Renal cortical epithelial cell (primary cell): ENCODE measurements around the gene MAP2K4. TPM values are rescaled to one million over a fixed set of nuclear protein-coding genes. Genes with fewer than 3 reads are reported as not detected.
"Not testable (repeated sequence)": the region's sequence is repeated elsewhere in the genome, so short reads cannot be mapped to it uniquely, and the experiment has no call there.

Experiments used
- DNase-seq: peaks from one replicate; pipeline ENCODE4 v3.0.0-alpha.2; 2011; ENCODE audit warnings: low read depth
- total RNA-seq: library from RNA; depleted of rRNA; stranded (reverse); fragments of >200 nt; gene quantifications from 2 replicates; pipeline ENCODE4 v1.2.3, GENCODE V29; 2014

The MAP2K4 gene
- total RNA-seq, 1 donor from 2014 or later, result 46.7 TPM

DNA sequence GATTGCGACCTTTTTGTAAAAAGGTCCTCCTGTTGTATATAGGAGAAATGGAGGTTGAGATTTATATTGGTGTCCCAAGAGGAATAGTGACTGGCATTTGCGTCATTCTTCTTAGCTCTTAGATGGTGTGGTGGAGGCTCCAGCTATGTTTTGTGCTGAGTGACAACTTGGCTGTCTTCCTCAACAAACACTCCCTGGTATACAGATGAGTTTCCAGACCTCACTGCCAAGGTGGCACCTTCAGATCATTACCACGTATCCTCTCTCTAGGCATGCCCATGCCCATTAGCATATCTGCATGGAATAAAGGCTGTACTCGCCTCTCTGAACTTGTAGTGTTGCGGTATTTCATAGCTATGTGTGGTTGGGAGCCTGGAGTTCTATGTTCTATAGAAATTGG is 120.0 kb downstream of the MAP2K4 start:
- DNase-seq, result no peak

DNA sequence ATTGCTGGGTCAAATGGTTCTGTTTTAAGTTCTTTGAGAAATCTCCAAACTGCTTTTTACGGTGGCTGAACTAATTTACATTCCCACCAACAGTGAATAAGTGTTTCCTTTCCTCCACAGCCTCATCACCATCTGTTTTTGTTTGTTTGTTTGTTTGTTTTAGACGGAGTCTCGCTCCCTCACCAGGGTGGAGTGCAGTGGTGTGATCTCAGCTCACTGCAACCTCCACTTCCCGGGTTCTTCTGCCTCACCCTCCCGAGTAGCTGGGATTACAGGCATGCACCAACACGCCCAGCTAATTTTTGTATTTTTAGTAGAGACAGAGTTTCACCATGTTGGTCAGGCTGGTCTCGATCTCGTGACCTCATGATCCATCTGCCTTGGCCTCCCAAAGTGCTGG is 141.5 kb downstream of the MAP2K4 start:
- DNase-seq, result not testable (repeated sequence)

DNA sequence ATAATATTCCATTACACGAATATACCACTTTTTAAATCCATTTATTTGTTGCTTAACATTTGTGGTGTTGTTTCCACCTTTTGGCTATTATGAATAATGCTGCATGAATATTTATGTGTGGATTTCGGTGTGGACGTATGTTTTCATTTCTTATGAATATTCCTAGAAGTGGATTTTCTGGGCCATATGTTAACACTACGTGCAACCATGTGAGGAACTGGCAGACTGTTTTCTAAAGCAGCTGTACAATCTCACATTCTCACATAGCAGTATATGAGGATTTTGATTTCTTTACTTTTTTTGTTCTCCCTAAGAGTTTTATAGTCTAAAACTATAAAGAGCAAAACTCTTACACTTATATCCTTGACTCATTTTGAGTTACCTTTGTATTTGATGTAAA is 143.4 kb downstream of the MAP2K4 start:
- no peak for DNase-seq

DNA sequence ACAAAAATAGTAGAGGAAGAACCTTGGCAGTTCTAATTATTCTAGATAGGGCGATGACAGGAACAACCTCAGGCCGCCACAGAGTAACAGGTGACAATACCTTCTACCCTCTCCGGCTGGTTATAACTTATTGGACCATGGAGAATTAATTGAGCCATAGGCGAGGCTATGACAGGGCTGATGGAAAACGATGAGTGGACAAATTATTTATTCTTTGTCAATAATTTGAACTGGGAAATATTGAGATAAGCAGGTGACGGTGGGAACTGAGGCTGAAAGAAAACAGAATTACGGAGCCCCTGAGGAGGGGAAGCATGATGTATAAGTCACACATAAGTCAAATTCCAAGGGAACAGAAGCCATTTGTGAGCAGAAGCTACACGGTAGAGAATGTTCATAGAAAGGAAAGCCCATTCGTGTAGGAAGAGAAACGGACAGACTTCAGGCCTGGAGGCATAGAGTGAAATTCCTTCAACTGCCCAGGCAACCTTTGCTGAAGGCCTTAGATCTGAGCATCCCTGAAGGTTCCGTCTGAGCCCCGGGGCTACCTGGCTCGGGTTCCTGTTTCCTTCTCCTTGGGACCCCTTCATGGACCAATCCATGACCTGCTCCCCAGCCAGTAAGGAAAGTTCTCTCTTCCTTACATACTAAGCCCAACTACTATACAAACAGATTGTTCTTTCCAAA is 158.1 kb downstream of the MAP2K4 start:
- DNase-seq, result no peak

DNA sequence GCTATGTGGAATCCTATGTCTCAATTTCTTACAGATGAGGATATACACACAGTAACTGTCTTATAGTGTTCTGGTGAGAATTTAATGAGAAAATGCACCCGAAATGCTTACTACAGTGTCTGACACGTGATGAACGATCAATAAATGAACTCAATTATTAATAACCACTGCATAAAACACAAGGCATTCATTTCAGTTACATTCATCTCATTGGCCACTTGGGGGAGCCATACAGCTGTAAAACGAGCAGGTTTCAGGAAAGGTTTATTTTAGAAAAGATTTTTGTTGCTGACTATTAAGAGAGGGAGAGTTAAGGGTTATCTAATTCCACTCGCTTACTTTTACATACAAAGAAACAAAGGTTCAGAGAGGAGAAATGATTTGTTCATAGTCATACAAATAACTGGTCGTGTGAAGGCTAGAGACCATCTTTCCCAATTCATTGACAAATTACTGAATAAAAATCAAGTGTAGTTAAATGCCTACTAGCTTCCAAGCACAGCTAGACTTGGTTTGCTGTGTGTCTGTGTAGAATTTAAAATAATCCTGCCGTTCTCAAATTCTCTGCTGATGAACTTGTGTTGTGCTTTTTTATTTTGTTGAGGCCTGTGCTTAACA is 160.1 kb downstream of the MAP2K4 start:
- peak; percentile 44 for DNase-seq

DNA sequence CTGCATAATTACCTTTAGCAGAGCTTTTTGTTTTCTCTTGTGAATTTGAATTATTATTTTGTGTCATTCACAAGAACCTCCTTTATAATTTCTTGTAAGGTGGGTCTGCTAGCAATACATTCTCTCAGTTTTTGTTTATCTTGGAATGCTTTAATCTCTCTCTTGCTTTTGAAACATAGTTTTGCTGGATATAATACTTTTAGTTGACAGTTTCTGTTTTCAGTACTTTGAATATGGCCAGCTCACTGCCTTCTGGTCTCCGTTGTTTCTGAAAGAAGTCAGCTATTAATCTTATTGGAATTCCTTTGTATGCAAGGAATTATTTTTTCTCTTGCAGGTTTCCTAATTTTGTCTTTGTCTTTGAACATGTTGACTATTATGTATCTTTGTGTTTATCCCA is 167.0 kb downstream of the MAP2K4 start:
- no peak for DNase-seq

DNA sequence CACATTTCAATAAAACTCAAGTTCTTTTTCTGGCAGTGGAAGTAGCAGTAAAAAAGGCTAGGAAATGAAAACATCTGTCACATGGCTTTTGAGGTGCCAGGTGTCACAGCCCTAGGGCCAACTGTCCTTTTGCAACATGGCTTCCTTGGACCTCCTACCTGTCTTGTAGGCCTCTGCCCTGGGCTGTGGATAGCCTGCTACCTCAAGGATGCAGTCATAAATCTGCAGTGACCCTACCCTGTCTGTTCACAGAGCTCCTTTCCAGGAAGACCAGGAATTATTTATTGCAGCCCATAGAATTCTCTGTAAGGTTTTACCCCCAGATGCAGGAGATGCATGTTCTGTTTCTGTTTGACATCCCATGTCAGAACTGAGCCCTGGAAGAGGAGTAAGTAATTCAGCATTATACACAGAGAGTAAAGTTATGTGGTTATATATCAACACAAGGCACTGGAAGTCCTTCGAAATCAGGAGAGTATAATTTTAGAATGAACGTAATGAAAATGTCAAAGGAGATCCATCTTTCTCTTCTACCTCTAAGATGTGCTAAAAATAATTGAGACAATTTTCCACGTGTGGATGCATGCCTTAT is 172.6 kb downstream of the MAP2K4 start:
- DNase-seq, result no peak

Other genes with a start within 250 kb of the MAP2K4 start
- gene ZNF18, start 23.4 kb upstream of the MAP2K4 start, total RNA-seq, result 9.7 and 10.6 TPM in 2 replicates